Stimulated activated CD4-positive, alpha-beta T cell treated with anti-CD3 and anti-CD28 coated beads, Interleukin-4, amount 100 ng/mL, for 1 hour (primary cell): ENCODE results near the gene BRIP1.
"Not testable (repeated sequence)": the region's sequence is repeated elsewhere in the genome, so short reads cannot be mapped to it uniquely, and the experiment has no call there.

Source experiments
- DNase-seq: peaks from one replicate; pipeline ENCODE4 v3.0.0-alpha.2; 2020

Gene BRIP1

GRCh38 chr17:61684818-61685217, 178.5 kb downstream of the BRIP1 start:
- DNase-seq = no peak

DNA sequence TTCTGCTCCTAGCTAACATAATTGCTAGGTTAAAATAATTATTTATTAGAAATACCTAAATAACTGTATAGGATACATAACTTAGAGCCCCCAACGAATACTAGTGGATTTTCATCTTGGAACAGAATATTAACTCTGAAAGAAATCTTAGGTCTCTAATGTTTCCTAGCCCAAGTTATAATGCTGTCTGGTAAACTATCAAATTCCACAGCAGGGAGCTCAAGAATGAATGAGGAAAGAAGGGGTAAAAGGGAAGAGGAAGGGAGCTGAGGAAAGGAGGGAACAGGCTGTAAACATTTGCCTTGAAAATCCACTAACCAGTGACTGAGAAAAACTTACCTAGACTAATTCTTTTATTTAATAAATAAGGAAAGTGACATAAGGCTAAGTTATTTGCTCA, 179.2 kb downstream of the BRIP1 start:
- DNase-seq = no peak

- DNase-seq = no peak
These were observed 179.9 kb downstream of the BRIP1 start for GRCh38 chr17:61683466-61683865.

GRCh38 chr17:61680921-61681320, 182.4 kb downstream of the BRIP1 start:
- DNase-seq = no peak

DNA sequence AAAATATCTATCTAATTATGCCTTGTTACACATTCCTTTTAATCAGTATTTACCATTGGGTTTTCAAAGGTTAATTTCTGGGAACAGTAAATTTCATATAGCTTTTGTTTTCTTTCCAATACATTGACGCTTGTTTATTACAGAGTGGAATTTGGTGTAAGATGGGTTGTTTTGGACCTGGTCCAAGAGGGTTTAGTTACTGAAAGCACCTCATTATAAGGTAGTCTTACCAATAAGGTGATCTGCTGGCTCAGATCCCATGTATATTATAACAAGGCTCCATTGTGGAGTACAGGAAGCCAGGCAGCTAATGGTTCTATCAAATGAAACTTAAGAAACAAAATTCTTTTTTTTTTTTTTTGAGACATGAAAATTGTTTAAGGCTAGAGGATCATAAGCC, 185.0 kb downstream of the BRIP1 start:
- DNase-seq = no peak

GRCh38 chr17:61677150-61677811, 186.0 kb downstream of the BRIP1 start:
- DNase-seq = not testable (repeated sequence)

GRCh38 chr17:61676522-61676921, 186.8 kb downstream of the BRIP1 start:
- DNase-seq = not testable (repeated sequence)

DNA sequence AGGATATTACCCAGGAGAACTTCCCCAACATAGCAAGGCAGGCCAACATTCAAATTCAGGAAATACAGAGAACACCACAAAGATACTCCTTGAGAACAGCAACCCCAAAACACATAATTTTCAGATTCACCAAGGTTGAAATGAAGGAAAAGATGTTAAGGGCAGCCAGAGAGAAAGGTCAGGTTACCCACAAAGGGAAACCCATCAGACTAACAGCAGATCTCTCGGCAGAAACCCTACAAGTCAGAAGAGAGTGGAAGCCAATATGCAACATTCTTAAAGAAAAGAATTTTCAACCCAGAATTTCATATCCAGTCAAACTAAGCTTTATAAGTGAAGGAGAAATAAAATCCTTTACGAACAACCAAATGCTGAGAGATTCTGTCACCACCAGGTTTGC, 188.7 kb downstream of the BRIP1 start:
- not testable (repeated sequence) for DNase-seq

- not testable (repeated sequence) for DNase-seq
These were observed 190.1 kb downstream of the BRIP1 start for GRCh38 chr17:61673019-61673897.

GRCh38 chr17:61672140-61672539, 191.2 kb downstream of the BRIP1 start:
- DNase-seq = no peak

- no peak for DNase-seq
These were observed 192.6 kb downstream of the BRIP1 start for GRCh38 chr17:61670691-61671090.

DNA sequence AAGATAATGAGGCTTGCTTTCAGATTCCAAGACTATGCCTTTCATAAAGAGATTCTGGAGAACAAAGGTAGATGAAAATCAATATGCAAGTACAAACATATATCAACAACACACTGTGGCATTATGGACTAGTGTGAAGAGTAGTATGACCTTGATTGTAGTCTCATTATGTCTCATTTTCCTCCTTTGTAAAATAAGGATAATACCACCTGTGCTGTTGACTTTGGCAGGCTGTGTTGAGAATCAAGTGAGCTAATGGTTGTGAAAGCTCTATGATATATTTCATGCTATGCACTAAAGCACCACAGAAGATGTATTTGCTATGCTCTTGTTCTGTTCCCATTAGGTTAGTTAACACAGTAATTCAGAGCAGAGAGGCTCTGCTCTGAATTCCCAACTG, 193.8 kb downstream of the BRIP1 start:
- no peak for DNase-seq

DNA sequence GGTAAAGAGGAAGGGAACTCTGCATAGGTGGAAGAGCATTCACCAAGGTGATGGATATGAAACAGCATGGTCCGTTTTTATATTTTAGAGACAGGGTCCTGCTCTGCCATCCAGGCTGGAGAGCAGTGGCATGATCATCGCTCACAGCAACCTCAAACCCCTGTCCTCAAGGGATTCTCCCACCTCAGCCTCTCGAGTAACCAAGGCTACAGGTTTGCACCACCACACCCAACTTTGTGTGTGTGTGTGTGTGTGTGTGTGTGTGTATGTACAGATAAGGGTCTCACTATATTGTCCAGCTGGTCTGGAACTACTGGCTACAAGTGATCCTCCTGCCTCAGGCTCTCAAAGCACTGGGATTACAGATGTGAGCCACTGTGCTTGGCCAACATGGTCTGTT, 194.8 kb downstream of the BRIP1 start:
- DNase-seq = no peak

- not testable (repeated sequence) for DNase-seq
These were observed 196.8 kb downstream of the BRIP1 start for GRCh38 chr17:61666406-61667088.

DNA sequence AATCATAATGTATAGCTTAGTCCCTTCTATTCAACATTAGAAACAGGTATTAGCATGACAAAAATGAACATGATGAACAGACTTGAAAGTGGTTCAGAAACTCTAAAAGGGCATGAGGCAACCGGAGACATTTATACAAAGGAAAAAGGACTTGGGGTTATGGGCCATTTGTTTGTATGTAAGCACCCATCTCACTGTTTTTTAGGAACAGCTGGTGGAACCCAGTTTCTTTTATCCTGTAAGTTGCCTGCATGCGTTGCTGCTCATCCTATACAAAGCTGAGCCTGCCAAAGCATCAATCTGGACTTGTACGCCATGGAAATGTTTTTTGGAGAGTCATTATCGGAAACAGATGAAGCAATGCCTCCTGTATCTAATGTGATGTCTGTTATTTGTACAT, 200.0 kb downstream of the BRIP1 start:
- DNase-seq = no peak

- no peak for DNase-seq
These were observed 200.6 kb downstream of the BRIP1 start for GRCh38 chr17:61662741-61663140.

- DNase-seq = no peak
These were observed 201.1 kb downstream of the BRIP1 start for GRCh38 chr17:61662186-61662585.

- DNase-seq = no peak
These were observed 202.4 kb downstream of the BRIP1 start for GRCh38 chr17:61660746-61661485.

- no peak for DNase-seq
These were observed 203.9 kb downstream of the BRIP1 start for GRCh38 chr17:61659437-61659836.

DNA sequence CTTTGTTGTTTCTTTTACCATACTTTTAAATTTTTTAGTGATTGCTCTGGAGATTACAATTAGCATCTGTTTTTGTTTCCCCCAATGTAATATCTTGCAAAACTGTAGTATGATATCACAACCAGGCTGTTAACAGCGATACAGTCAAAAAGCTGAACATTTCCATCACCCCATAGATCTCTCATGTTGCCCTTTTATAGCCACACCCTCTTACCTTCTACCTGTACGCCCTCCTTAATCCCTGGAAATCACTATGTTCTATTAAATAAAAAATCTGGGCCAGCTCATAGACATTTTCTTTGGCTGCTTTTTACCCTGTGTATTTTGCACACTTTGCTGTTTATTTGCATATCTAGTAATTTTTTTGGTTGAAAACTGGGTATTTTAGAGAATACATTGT, 205.1 kb downstream of the BRIP1 start:
- no peak for DNase-seq

DNA sequence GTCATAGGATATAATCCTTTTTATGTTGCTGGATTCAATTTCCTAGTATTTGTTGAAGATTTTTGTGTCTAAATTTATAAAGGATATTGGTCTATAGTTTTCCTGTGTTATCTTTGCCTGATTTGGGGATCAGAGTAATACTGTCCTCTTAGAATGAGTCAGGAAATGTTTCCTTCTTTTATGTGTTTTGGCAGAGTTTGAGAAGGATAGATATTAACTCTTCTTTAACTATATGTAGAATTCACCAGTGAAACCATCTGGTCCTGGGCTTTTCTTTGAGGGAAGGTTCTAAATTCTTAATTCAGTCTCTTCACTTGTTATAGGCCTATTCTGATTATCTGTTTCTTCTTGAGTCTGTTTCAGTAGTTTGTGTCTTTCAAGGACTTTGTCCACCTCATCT, 206.0 kb downstream of the BRIP1 start:
- DNase-seq = no peak

GRCh38 chr17:61656721-61657217, 206.6 kb downstream of the BRIP1 start:
- no peak for DNase-seq

GRCh38 chr17:61650749-61651148, 212.6 kb downstream of the BRIP1 start:
- no peak for DNase-seq
